T-helper 2 cell treated with Interferon-gamma antibody and Interleukin-4, amounts not matched to agents 5 μg/mL and 100 μg/mL, for 36 hours (primary cell): ENCODE measurements around the gene TOP1.
"Not testable (repeated sequence)": the region's sequence is repeated elsewhere in the genome, so short reads cannot be mapped to it uniquely, and the experiment has no call there.

ENCODE experiments used
- DNase-seq: peaks from one replicate; pipeline ENCODE4 v3.0.0; 2021; ENCODE audit warnings: low spot score
- H3K27ac Mint-ChIP-seq: one replicate; pipeline ENCODE4 v1.8.0; 2021; ENCODE audit warnings: mild to moderate bottlenecking, mixed read lengths
- H3K27me3 Mint-ChIP-seq: one replicate; pipeline ENCODE4 v1.8.0; 2021; ENCODE audit warnings: low read depth, mixed read lengths
- H3K36me3 Mint-ChIP-seq: one replicate; pipeline ENCODE4 v1.8.0; 2021; ENCODE audit warnings: low read depth, mixed read lengths
- H3K4me1 Mint-ChIP-seq: one replicate; pipeline ENCODE4 v1.8.0; 2021; ENCODE audit warnings: low read depth, mixed read lengths
- H3K4me3 Mint-ChIP-seq: one replicate; pipeline ENCODE4 v1.8.0; 2022; ENCODE audit warnings: mild to moderate bottlenecking, moderate library complexity, mixed read lengths
- H3K9me3 Mint-ChIP-seq: one replicate; pipeline ENCODE4 v1.8.0; 2021; ENCODE audit warnings: mixed read lengths

Gene TOP1

GRCh38 chr20:41119614-41120561 is 91.3 kb downstream of the TOP1 start:
- Mint-ChIP-seq H3K36me3 (peaks cover 68% of the 10 kb centered on the region), H3K4me1 (peaks cover 18% of the 10 kb centered on the region), H3K9me3 (no peaks in the 10 kb centered on the region), H3K27me3 (no peaks in the 10 kb centered on the region), H3K27ac (no peak overlapping the region), H3K4me3 (no peak overlapping the region)
- no peak for DNase-seq

- H3K27me3 Mint-ChIP-seq: no peaks in the 10 kb centered on the region
- H3K4me3 Mint-ChIP-seq: peak overlapping the region; percentile 1
- H3K4me1 Mint-ChIP-seq: peaks cover 18% of the 10 kb centered on the region
- H3K27ac Mint-ChIP-seq: peak overlapping the region; percentile 45
- H3K9me3 Mint-ChIP-seq: no peaks in the 10 kb centered on the region
- peaks cover 66% of the 10 kb centered on the region for H3K36me3 Mint-ChIP-seq
- DNase-seq: no peak
Observed at GRCh38 chr20:41121399-41121798, 92.8 kb downstream of the TOP1 start.

- no peak for DNase-seq
- Mint-ChIP-seq H3K27me3 (no peaks in the 10 kb centered on the region), H3K4me1 (peaks cover 18% of the 10 kb centered on the region), H3K27ac (no peak overlapping the region), H3K4me3 (no peak overlapping the region), H3K9me3 (no peaks in the 10 kb centered on the region), H3K36me3 (peaks cover 62% of the 10 kb centered on the region)
Observed at GRCh38 chr20:41123631-41124030, 95.0 kb downstream of the TOP1 start.

GRCh38 chr20:41124451-41125094 is 96.0 kb downstream of the TOP1 start:
- Mint-ChIP-seq H3K27ac (peak overlapping the region; percentile 17), H3K4me1 (peaks cover 18% of the 10 kb centered on the region), H3K4me3 (no peak overlapping the region), H3K27me3 (no peaks in the 10 kb centered on the region), H3K9me3 (no peaks in the 10 kb centered on the region), H3K36me3 (peaks cover 63% of the 10 kb centered on the region)
- no peak for DNase-seq

GRCh38 chr20:41125530-41126457 is 97.2 kb downstream of the TOP1 start:
- H3K27ac Mint-ChIP-seq: peak overlapping the region; percentile 19
- H3K4me1 Mint-ChIP-seq: peaks cover 14% of the 10 kb centered on the region
- H3K27me3 Mint-ChIP-seq: no peaks in the 10 kb centered on the region
- H3K9me3 Mint-ChIP-seq: no peaks in the 10 kb centered on the region
- no peak overlapping the region for H3K4me3 Mint-ChIP-seq
- peaks cover 55% of the 10 kb centered on the region for H3K36me3 Mint-ChIP-seq
- DNase-seq: no peak

GRCh38 chr20:41126719-41127118 is 98.1 kb downstream of the TOP1 start:
- peaks cover 6% of the 10 kb centered on the region for H3K4me1 Mint-ChIP-seq
- peaks cover 46% of the 10 kb centered on the region for H3K36me3 Mint-ChIP-seq
- no peak for DNase-seq
- no peak overlapping the region for H3K4me3 Mint-ChIP-seq
- no peaks in the 10 kb centered on the region for H3K27me3 Mint-ChIP-seq
- H3K27ac Mint-ChIP-seq: peak overlapping the region; percentile 4
- no peaks in the 10 kb centered on the region for H3K9me3 Mint-ChIP-seq

- H3K27ac Mint-ChIP-seq: not testable (repeated sequence)
Observed at GRCh38 chr20:41128317-41128716, 99.7 kb downstream of the TOP1 start.

GRCh38 chr20:41131594-41132387 is 103.2 kb downstream of the TOP1 start:
- Mint-ChIP-seq H3K4me3 (no peak overlapping the region), H3K4me1 (peaks cover 32% of the 10 kb centered on the region), H3K9me3 (no peaks in the 10 kb centered on the region), H3K36me3 (peaks cover 10% of the 10 kb centered on the region), H3K27me3 (no peaks in the 10 kb centered on the region), H3K27ac (no peak overlapping the region)
- no peak for DNase-seq

More at GRCh38 chr20:41128317-41128716, 99.7 kb downstream of the TOP1 start:
- peaks cover 33% of the 10 kb centered on the region for H3K36me3 Mint-ChIP-seq
- not testable (repeated sequence) for DNase-seq, H3K4me3 Mint-ChIP-seq, H3K4me1 Mint-ChIP-seq, H3K9me3 Mint-ChIP-seq, H3K27me3 Mint-ChIP-seq

GRCh38 chr20:41132388-41132775 is 103.8 kb downstream of the TOP1 start:
- H3K4me1 Mint-ChIP-seq: peaks cover 32% of the 10 kb centered on the region
- DNase-seq, H3K4me3 Mint-ChIP-seq, H3K36me3 Mint-ChIP-seq, H3K27me3 Mint-ChIP-seq, H3K9me3 Mint-ChIP-seq, H3K27ac Mint-ChIP-seq: not testable (repeated sequence)

- Mint-ChIP-seq H3K4me3 (no peak overlapping the region), H3K27ac (peak overlapping the region; percentile 39), H3K4me1 (peaks cover 32% of the 10 kb centered on the region), H3K9me3 (no peaks in the 10 kb centered on the region), H3K36me3 (peaks cover 9% of the 10 kb centered on the region), H3K27me3 (no peaks in the 10 kb centered on the region)
- DNase-seq: peak; percentile 61
Observed at GRCh38 chr20:41133709-41134361, 105.2 kb downstream of the TOP1 start.

GRCh38 chr20:41134362-41135186 is 106.0 kb downstream of the TOP1 start:
- Mint-ChIP-seq H3K9me3 (no peaks in the 10 kb centered on the region), H3K4me3 (no peak overlapping the region), H3K4me1 (peaks cover 34% of the 10 kb centered on the region), H3K36me3 (peaks cover 14% of the 10 kb centered on the region), H3K27me3 (no peaks in the 10 kb centered on the region), H3K27ac (no peak overlapping the region)
- no peak for DNase-seq
